GM12878 (cell line): ENCODE measurements around the gene TIPARP. TPM values are rescaled to one million over a fixed set of nuclear protein-coding genes. Genes with fewer than 3 reads are reported as not detected.

Experiments
- ATAC-seq: fragments of 200-7000 bp; cut with Tn5 transposase; 3 replicates; pipeline ENCODE4 v1.9.1; 2020; ENCODE audit warnings: mild to moderate bottlenecking, moderate library complexity
- BruUV-seq: library from RNA; stranded (reverse); fragments of 400-500 nt; replicated peaks from 2 replicates; lab custom pipeline; 2021; lab: Mats Ljungman, UMichigan
- CTCF ChIA-PET: fragments of 300-600 bp; sonication (Branson Sonifier 250); formaldehyde crosslinking; extraction: SDS; loops from one replicate; lab custom pipeline; 2021; ENCODE audit warnings: inconsistent platforms; lab: Yijun Ruan, JAX
- POLR2A ChIA-PET: fragments of 350-600 bp; formaldehyde crosslinking; extraction: SDS; loops from one replicate; lab custom pipeline; 2021; ENCODE audit warnings: inconsistent platforms; lab: Charles Lee
- RAD21 ChIA-PET: fragments of 300-600 bp; sonication (Branson Sonifier 250); formaldehyde crosslinking; loops from one replicate; lab custom pipeline; 2023; ENCODE audit warnings: antibody characterized with exemption; ENCODE audit not compliant: unreplicated experiment; lab: Charles Lee
- SMC1A ChIA-PET: fragments of 300-600 bp; sonication (Branson Sonifier 250); formaldehyde crosslinking; loops from one replicate; lab custom pipeline; 2023; ENCODE audit not compliant: unreplicated experiment, uncharacterized antibody; lab: Charles Lee
- DNase-seq: peaks from one replicate; pipeline ENCODE4 v3.0.0-alpha.2; 2011; ENCODE audit warnings: low read depth, low spot score
- FAIRE-seq: peaks from 3 replicates; lab custom pipeline; 2011; peaks lifted over from hg19 to GRCh38; lab: Jason Lieb, UNC
- H2AFZ ChIP-seq: 2 replicates; pipeline ENCODE4 v1.6.0; 2011; ENCODE audit warnings: low read depth, low read length, control low read depth; ENCODE audit not compliant: control insufficient read depth
- H3K27ac ChIP-seq: 2 replicates; pipeline ENCODE4 v1.5.1; 2011; ENCODE audit warnings: control low read depth; ENCODE audit not compliant: control insufficient read depth, insufficient read depth
- H3K27me3 ChIP-seq, 2 experiments: replicated peaks in 1 of 2; 2 replicates each; pipeline versions ENCODE4 v1.6.0 to v1.6.1; 2011; ENCODE audit warnings: low read length in 1 of 2; ENCODE audit not compliant: control insufficient read depth in 2 of 2, insufficient read depth in 2 of 2
- H3K36me3 ChIP-seq, 2 experiments: 2 replicates each; pipeline ENCODE4 v1.5.1; 2011; ENCODE audit warnings: low read length in 1 of 2; ENCODE audit not compliant: control insufficient read depth in 2 of 2, insufficient read depth in 2 of 2
- H3K4me1 ChIP-seq: 2 replicates; pipeline ENCODE4 v1.6.1; 2011; ENCODE audit warnings: mild to moderate bottlenecking, low read length, moderate library complexity, mixed read lengths; ENCODE audit not compliant: control insufficient read depth, insufficient read depth
- H3K4me2 ChIP-seq: 2 replicates; pipeline ENCODE4 v1.6.0; 2011; ENCODE audit warnings: control low read depth; ENCODE audit not compliant: control insufficient read depth, insufficient read depth
- H3K4me3 ChIP-seq: fragments of 200-600 bp; sonication (generic); 2 replicates; pipeline ENCODE4 v1.5.1; 2016
- H3K79me2 ChIP-seq: 2 replicates; pipeline ENCODE4 v1.6.0; 2011; ENCODE audit warnings: low read length; ENCODE audit not compliant: control insufficient read depth, insufficient read depth
- H3K9ac ChIP-seq: 2 replicates; pipeline ENCODE4 v1.8.0; 2011; ENCODE audit warnings: low read length, control low read depth, mixed read lengths; ENCODE audit not compliant: control insufficient read depth, insufficient read depth
- H3K9me3 ChIP-seq: replicated peaks from 3 replicates; pipeline ENCODE4 v1.5.1; 2011; ENCODE audit warnings: mild to moderate bottlenecking, low read length; ENCODE audit not compliant: control insufficient read depth, insufficient read depth
- H4K20me1 ChIP-seq: 2 replicates; pipeline ENCODE4 v1.6.0; 2011; ENCODE audit not compliant: control insufficient read depth, insufficient read depth
- CEBPZ ChIP-seq: fragments of 150-350 bp; IDR thresholded peaks from 2 replicates; pipeline ENCODE4 v1.6.1; 2016; ENCODE audit warnings: low read depth, low read length
- E2F8 ChIP-seq: fragments of 450-650 bp; IDR thresholded peaks from 2 replicates; pipeline ENCODE4 v1.6.1; 2018; ENCODE audit warnings: mild to moderate bottlenecking, low read depth, moderate library complexity; ENCODE audit not compliant: partially characterized antibody
- EGR1 ChIP-seq, 2 experiments: IDR thresholded peaks; 1 replicate in 1 of 2; 2 replicates in 1 of 2; pipeline ENCODE4 v1.6.1; 2011 to 2012; ENCODE audit warnings: low read depth in 2 of 2, low read length in 2 of 2, borderline replicate concordance in 1 of 2, mild to moderate bottlenecking in 1 of 2, moderate library complexity in 1 of 2
- ETV6 ChIP-seq, 2 experiments: fragments of 450-650 bp in 1 of 2; IDR thresholded peaks in 1 of 2; conservative IDR thresholded peaks in 1 of 2; 2 replicates each; pipeline ENCODE4 v1.6.1; 2014; ENCODE audit warnings: antibody characterized with exemption in 1 of 2, borderline replicate concordance in 1 of 2, low read depth in 1 of 2, mild to moderate bottlenecking in 1 of 2, moderate library complexity in 1 of 2
- GATAD2B ChIP-seq: fragments of 450-650 bp; conservative IDR thresholded peaks from 2 replicates; pipeline ENCODE4 v1.6.1; 2017; ENCODE audit warnings: low read depth, mild to moderate bottlenecking, moderate library complexity
- IKZF1 ChIP-seq: fragments of 450-650 bp; conservative IDR thresholded peaks from 2 replicates; pipeline ENCODE4 v1.6.1; 2017; ENCODE audit warnings: antibody characterized with exemption, mild to moderate bottlenecking
- MYB ChIP-seq: fragments of 150-350 bp; IDR thresholded peaks from 2 replicates; pipeline ENCODE4 v1.6.1; 2014; ENCODE audit warnings: mild to moderate bottlenecking, low read depth, low read length, borderline replicate concordance
- PRDM15 ChIP-seq: fragments of 450-650 bp; formaldehyde crosslinking; IDR thresholded peaks from 2 replicates; pipeline ENCODE4 v1.4.0; 2020; ENCODE audit warnings: mild to moderate bottlenecking, moderate library complexity
- SMAD5 ChIP-seq: IDR thresholded peaks from 2 replicates; pipeline ENCODE4 v1.6.1; 2016; ENCODE audit warnings: antibody characterized with exemption, low read depth
- SMARCA5 ChIP-seq: fragments of 450-650 bp; IDR thresholded peaks from 2 replicates; pipeline ENCODE4 v1.6.1; 2017; ENCODE audit warnings: mild to moderate bottlenecking
- STAT1 ChIP-seq: fragments of 450-650 bp; conservative IDR thresholded peaks from 2 replicates; pipeline ENCODE4 v1.6.1; 2014; ENCODE audit warnings: antibody characterized with exemption, mild to moderate bottlenecking
- ZNF207 ChIP-seq: fragments of 450-650 bp; IDR thresholded peaks from 2 replicates; pipeline ENCODE4 v1.6.1; 2014; ENCODE audit warnings: antibody characterized with exemption, mild to moderate bottlenecking, borderline replicate concordance
- ZNF384 ChIP-seq: IDR thresholded peaks from 2 replicates; pipeline ENCODE4 v1.6.1; 2012; ENCODE audit warnings: low read depth, mild to moderate bottlenecking, low read length, improper control_type of control experiment, borderline replicate concordance
- WGBS: methylation state at CpG from one replicate; pipeline ENCODE4 v1.1.6; 2016; ENCODE audit warnings: low lambda C conversion rate; ENCODE audit not compliant: insufficient replicate concordance, insufficient coverage; ENCODE audit errors: missing lambda C conversion rate; 5-methylcytosine and 5-hydroxymethylcytosine counted together
- in situ Hi-C: fragments of 300-500 bp; cut with MboI; formaldehyde crosslinking; loops from 9 replicates; pipeline ENCODE4 v1.14.3; 2018; ENCODE audit warnings: mixed read lengths
- intact Hi-C: fragments of 100-400 bp; cut with micrococcal nuclease; formaldehyde crosslinking; loops from one replicate; pipeline ENCODE4 v1.14.2; 2022; ENCODE audit not compliant: unreplicated experiment
- polyA plus RNA-seq, 11 experiments: library from polyadenylated mRNA; depleted of rRNA in 4 of 11; unstranded in 6 of 11; stranded (reverse) in 5 of 11; fragments of >200 nt; fragmentation: Nextera tagmentation in 4 of 11; fragmentation: Illumina TruSeq in 1 of 11; extraction: Ambion mirVana in 4 of 11; extraction: Trizol in 1 of 11; gene quantifications; 1 replicate in 1 of 11; 2 replicates in 10 of 11; pipeline versions ENCODE4 v1.2.1 to v1.2.3, GENCODE V29; 2011 to 2016; ENCODE audit warnings: inconsistent platforms in 2 of 11, missing spikeins in 2 of 11, low read depth in 1 of 11
- total RNA-seq, 4 experiments: library from RNA; depleted of rRNA in 3 of 4; stranded (reverse); fragments of >200 nt in 3 of 4; fragmentation: Illumina TruSeq in 1 of 4; extraction: Trizol in 1 of 4; gene quantifications; 2 replicates each; pipeline versions ENCODE4 v1.2.1 to v1.2.3, GENCODE V29; 2013 to 2021

Gene TIPARP
- total and polyA plus RNA-seq, 10 of the 15 experiments (the other 5 are each of a cell fraction or from before 2014, with no cell fraction given): 3.2 to 21.5 (median 12.0) TPM

DNA sequence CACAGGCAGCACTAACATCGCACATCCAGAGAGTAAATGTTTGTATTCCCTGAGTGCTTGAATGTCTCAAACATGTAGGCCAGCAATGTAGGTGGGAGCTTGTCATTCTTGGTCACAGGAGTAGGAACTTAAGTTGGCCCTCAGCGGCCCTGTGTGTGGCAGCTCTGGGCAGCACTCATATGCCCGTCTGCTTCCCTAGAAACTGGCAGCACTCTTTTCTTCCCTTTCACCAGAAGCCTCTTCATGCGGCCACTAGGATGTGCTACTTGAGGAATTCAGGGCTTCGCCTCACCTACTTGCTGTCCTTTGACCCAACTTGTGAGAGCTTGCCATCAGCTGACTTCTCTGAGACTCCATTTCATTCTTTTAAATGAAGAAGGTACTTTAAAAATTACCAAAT, 69.5 kb downstream of the TIPARP start (continued):
- no peak for TF ChIP-seq ETV6 (conservative IDR thresholded peaks at IDR 0.05 in 1 of 2, IDR thresholded peaks at IDR 0.05 in 1 of 2; ENCODE audit: borderline replicate concordance in 1 of 2, low read depth in 1 of 2)
- no peak for TF ChIP-seq SMARCA5
- no peak for TF ChIP-seq SMAD5
- TF ChIP-seq ZNF384: no peak
- no peak for TF ChIP-seq EGR1 (IDR thresholded peaks at IDR 0.05; ENCODE audit: borderline replicate concordance in 1 of 2, low read depth in 2 of 2, low read length in 2 of 2)
- no peak for TF ChIP-seq MYB

DNA sequence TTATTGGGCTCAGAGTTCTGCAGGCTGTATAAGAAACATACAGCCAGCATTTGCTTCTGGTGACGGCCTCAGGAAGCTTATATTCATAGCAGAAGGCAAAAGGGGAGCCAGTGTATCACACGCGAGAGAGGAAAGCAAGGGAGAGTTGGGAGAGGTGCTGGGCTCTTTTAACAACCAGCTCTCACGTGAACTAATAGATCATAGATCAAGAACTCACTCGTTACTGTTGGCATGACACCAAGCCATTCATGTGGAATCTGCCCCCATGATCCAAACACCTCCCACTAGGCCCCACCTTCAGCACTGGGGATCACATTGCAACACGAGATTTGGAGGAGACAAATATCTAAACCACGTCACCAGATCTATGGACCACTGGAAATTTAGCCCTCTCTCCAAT, 70.2 kb downstream of the TIPARP start:
- no peak for DNase-seq
- intact Hi-C loops: no loop called here
- in situ Hi-C loops: no loop called here
- ChIA-PET POLR2A (no interaction called here), CTCF (no interaction called here), RAD21 (no interaction called here), SMC1A (no interaction called here)
- Histone ChIP-seq H3K4me2 (no peak overlapping the region), H4K20me1 (no peaks in the 10 kb centered on the region), H3K4me1 (no peaks in the 10 kb centered on the region), H3K36me3 (no peaks in the 10 kb centered on the region), H2AFZ (no peak overlapping the region), H3K9ac (no peak overlapping the region), H3K79me2 (no peaks in the 10 kb centered on the region), H3K27me3 (no peaks in the 10 kb centered on the region), H3K27ac (no peak overlapping the region), H3K4me3 (no peak overlapping the region), H3K9me3 (peaks cover 3% of the 10 kb centered on the region; the same call in 1 of the 3 replicates)
- no peak for ATAC-seq
- FAIRE-seq: no peak
- no TSS peak for BruUV-seq
- WGBS: 59% methylated on average over 7 of the region's 7 CpGs
- no peak for TF ChIP-seq IKZF1
- no peak for TF ChIP-seq CEBPZ
- TF ChIP-seq STAT1: no peak
- no peak for TF ChIP-seq E2F8
- TF ChIP-seq PRDM15: no peak
- TF ChIP-seq ZNF207: no peak
- no peak for TF ChIP-seq GATAD2B
